HepG2 (cell line): ENCODE data around the gene CNTN2. TPM values are rescaled to one million over a fixed set of nuclear protein-coding genes. Genes with fewer than 3 reads are reported as not detected.

ENCODE experiments used
- ADNP ChIP-seq: sonication (generic); formaldehyde crosslinking; IDR thresholded peaks from 2 replicates; pipeline ENCODE4 v1.4.0; 2020; ENCODE audit warnings: missing genetic modification reagents
- AHR ChIP-seq: IDR thresholded peaks from 2 replicates; pipeline ENCODE4 v1.6.1; 2018; ENCODE audit warnings: missing genetic modification reagents, missing compliant biosample characterization
- ATF2 ChIP-seq: sonication (generic); formaldehyde crosslinking; IDR thresholded peaks from 2 replicates; pipeline ENCODE4 v1.4.0; 2020; ENCODE audit warnings: missing genetic modification reagents
- CCDC6 ChIP-seq: sonication (generic); formaldehyde crosslinking; IDR thresholded peaks from 2 replicates; pipeline ENCODE4 v1.8.1; 2022; ENCODE audit warnings: mild to moderate bottlenecking, missing genetic modification reagents, moderate library complexity
- CHD2 ChIP-seq: IDR thresholded peaks from 2 replicates; pipeline ENCODE4 v1.6.1; 2011; ENCODE audit warnings: low read depth, low read length, improper control_type of control experiment
- CSRNP2 ChIP-seq: sonication (generic); formaldehyde crosslinking; conservative IDR thresholded peaks from 2 replicates; pipeline ENCODE4 v1.8.0; 2022; ENCODE audit warnings: low read depth, missing genetic modification reagents
- ELF1 ChIP-seq: sonication (generic); formaldehyde crosslinking; IDR thresholded peaks from 2 replicates; pipeline ENCODE4 v1.4.0; 2020; ENCODE audit warnings: missing genetic modification reagents
- FOSL2 ChIP-seq: sonication (generic); formaldehyde crosslinking; IDR thresholded peaks from 2 replicates; pipeline ENCODE4 v1.4.0; 2020; ENCODE audit warnings: missing genetic modification reagents
- GABPB1 ChIP-seq: IDR thresholded peaks from 2 replicates; pipeline ENCODE4 v1.6.1; 2016; ENCODE audit warnings: mild to moderate bottlenecking, missing genetic modification reagents, moderate library complexity, missing compliant biosample characterization
- SMAD1 ChIP-seq: sonication (generic); formaldehyde crosslinking; IDR thresholded peaks from 2 replicates; pipeline ENCODE4 v1.4.0; 2020; ENCODE audit warnings: missing genetic modification reagents, low read depth, mild to moderate bottlenecking, borderline replicate concordance
- THRA ChIP-seq: sonication (generic); formaldehyde crosslinking; IDR thresholded peaks from 2 replicates; pipeline ENCODE4 v1.4.0; 2020; ENCODE audit warnings: missing genetic modification reagents, borderline replicate concordance
- TOE1 ChIP-seq: sonication (generic); formaldehyde crosslinking; IDR thresholded peaks from 2 replicates; pipeline ENCODE4 v1.4.0; 2020; ENCODE audit warnings: mild to moderate bottlenecking, missing genetic modification reagents
- ZBTB21 ChIP-seq: sonication (generic); formaldehyde crosslinking; IDR thresholded peaks from 2 replicates; pipeline ENCODE4 v1.4.0; 2020; ENCODE audit warnings: missing genetic modification reagents
- ZFP36 ChIP-seq: fragments of 150-350 bp; IDR thresholded peaks from 2 replicates; pipeline ENCODE4 v1.6.1; 2018; ENCODE audit warnings: borderline replicate concordance, low read length, low read depth; ENCODE audit not compliant: partially characterized antibody
- ZNF24 ChIP-seq: fragments of 450-650 bp; IDR thresholded peaks from 2 replicates; pipeline ENCODE4 v1.6.1; 2017; ENCODE audit warnings: antibody characterized with exemption, mild to moderate bottlenecking
- ZNF253 ChIP-seq: sonication (generic); formaldehyde crosslinking; IDR thresholded peaks from 2 replicates; pipeline ENCODE4 v1.8.0; 2022; ENCODE audit warnings: mild to moderate bottlenecking, missing genetic modification reagents, borderline replicate concordance
- ZNF468 ChIP-seq: sonication (generic); formaldehyde crosslinking; IDR thresholded peaks from 2 replicates; pipeline ENCODE4 v1.8.0; 2022; ENCODE audit warnings: mild to moderate bottlenecking, moderate library complexity, missing genetic modification reagents
- ZNF589 ChIP-seq: sonication (generic); formaldehyde crosslinking; conservative IDR thresholded peaks from 2 replicates; pipeline ENCODE4 v1.8.0; 2022; ENCODE audit warnings: mild to moderate bottlenecking, moderate library complexity, missing genetic modification reagents
- ZNF850 ChIP-seq: sonication (generic); formaldehyde crosslinking; conservative IDR thresholded peaks from 2 replicates; pipeline ENCODE4 v1.9.0; 2021; ENCODE audit warnings: mild to moderate bottlenecking, missing genetic modification reagents
- polyA plus RNA-seq, 8 experiments: library from polyadenylated mRNA; depleted of rRNA in 3 of 8; stranded (reverse) in 7 of 8; unstranded in 1 of 8; fragments of >200 nt; fragmentation: Illumina TruSeq in 4 of 8; extraction: Trizol in 4 of 8; gene quantifications; 2 replicates each; pipeline versions ENCODE4 v1.2.1 to v1.2.3, GENCODE V29; 2011 to 2016; ENCODE audit warnings: low read depth in 4 of 8, missing spikeins in 1 of 8, mixed read lengths in 1 of 8; ENCODE audit not compliant: insufficient read depth in 1 of 8
- total RNA-seq, 5 experiments: library from RNA; depleted of rRNA; stranded (reverse); fragments of >200 nt; fragmentation: Illumina TruSeq; extraction: Trizol; gene quantifications; 2 replicates each; pipeline ENCODE4 v1.2.3, GENCODE V29; 2016; ENCODE audit warnings: low read depth in 1 of 5
- TF ChIP-seq, protein P1 (sequence below): IDR thresholded peaks from 2 replicates; pipeline ENCODE4 v1.6.1; 2012; ENCODE audit warnings: inconsistent platforms

Gene CNTN2
- total and polyA plus RNA-seq, 2 of the 13 experiments (the other 11 are each of a cell fraction or from before 2014, with no cell fraction given): not detected

DNA sequence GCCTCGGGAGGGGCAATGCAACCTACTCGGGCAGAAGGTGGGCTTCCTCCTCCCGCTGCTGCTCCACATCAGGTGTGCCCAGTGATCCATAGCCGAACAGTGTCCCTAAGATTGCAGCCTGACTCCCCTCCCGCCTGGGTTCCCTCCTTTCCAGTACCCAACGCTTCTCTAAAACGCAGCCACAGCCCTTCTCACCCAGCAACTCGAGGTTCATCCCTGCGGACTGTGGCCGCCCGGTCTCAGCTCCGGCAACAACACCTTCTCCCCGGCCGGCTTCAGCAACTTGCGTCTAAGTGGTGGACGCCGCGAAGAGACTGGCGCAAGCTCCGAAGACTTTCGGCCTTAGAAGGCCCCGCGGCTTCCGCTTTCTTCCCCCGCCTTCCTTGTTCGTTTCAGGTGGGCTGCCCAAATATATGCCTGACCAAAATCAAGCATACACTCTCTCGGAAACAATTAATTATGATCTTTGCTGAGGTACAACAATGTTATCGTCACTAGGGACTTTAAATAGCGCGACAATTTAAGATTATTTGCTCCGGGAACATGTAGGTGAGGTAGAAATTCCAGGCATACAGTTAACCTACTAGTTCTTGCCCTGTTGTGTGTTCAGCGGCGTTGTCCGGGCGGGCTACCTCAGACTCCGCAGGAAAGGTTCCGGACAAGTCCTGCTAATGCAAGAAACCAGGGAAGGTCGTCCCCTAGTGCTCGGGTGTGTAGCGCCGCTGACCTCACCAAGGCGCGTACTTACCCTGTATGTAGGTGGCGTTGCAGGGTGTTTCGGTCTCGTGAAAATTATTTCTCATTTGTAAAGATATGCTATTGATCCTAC is 78.9 kb downstream of the CNTN2 start, which contains the start of gene RBBP5 (continued):
- TF ChIP-seq GABPB1: peak; percentile 95
- no peak for TF ChIP-seq SMAD1 (CRISPR knock-in tag)
- TF ChIP-seq ADNP (CRISPR knock-in tag): no peak
- no peak for TF ChIP-seq ZFP36
- TF ChIP-seq CCDC6: no peak
- TF ChIP-seq ZBTB21 (CRISPR knock-in tag): no peak
- TF ChIP-seq ZNF850 (CRISPR knock-in tag): no peak
- TF ChIP-seq ELF1: peak; percentile 93
- peak; percentile 58; the same call in 1 of the 2 replicates for TF ChIP-seq TOE1 (CRISPR knock-in tag)
- 0 out of 2 replicates have a peak, but pooled peaks have one; percentile 69 for TF ChIP-seq AHR
- TF ChIP-seq CHD2: no peak
- peak; percentile 91 for TF ChIP-seq ATF2 (CRISPR knock-in tag)
- no peak for TF ChIP-seq ZNF253 (CRISPR knock-in tag)
- peak; percentile 75 for TF ChIP-seq FOSL2 (CRISPR knock-in tag)
- TF ChIP-seq ZNF589 (CRISPR knock-in tag): no peak
- peak; percentile 76; the same call in 1 of the 2 replicates for TF ChIP-seq ZNF24
- no peak for TF ChIP-seq CSRNP2
- no peak for TF ChIP-seq ZNF468
- TF ChIP-seq, protein P1, sequence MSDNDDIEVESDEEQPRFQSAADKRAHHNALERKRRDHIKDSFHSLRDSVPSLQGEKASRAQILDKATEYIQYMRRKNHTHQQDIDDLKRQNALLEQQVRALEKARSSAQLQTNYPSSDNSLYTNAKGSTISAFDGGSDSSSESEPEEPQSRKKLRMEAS: peak; percentile 76
- TF ChIP-seq THRA (CRISPR knock-in tag): peak; percentile 85
